Measurements from ENCODE around the gene DVL2. TPM values are rescaled to one million over a fixed set of nuclear protein-coding genes. Genes with fewer than 3 reads are reported as not detected.

Gene DVL2
- total and polyA plus RNA-seq, 2 donors (not counting 3 experiments of a cell fraction or from before 2014, with no cell fraction given) = 17.2 to 55.9 TPM

DNA sequence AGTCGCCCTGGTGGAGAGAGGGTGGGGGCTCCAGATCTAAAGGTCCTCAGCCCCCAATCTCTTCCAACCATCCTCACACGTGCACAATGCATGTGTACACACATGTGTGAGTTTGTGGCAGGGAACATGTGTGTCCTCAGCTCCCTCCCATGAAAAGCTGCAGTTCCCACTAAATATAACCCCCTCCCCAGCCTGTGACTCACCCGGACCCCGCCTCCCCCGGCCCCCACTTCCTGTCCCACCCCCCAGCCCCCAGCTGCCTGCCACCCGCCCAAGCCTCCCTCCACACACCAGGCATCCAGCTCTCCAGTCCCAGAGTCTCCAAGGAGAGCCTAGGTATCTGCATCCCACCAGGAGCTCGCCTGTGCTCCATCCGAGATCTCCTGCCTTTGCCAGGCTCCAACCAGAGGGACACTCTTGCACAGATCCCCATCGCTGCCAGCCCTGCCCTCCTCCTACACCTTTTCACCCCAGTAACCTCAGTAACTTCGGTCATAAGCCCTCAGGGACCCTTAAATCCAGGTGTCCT, 18.6 kb downstream of the DVL2 start:
- H4K20me1 ChIP-seq (replicated peaks; ENCODE audit: control insufficient read depth, extremely low read depth, insufficient read depth, low read length) = no peaks in the 10 kb centered on the region
- no peak overlapping the region for H3K9ac ChIP-seq (replicated peaks; ENCODE audit: extremely low read depth, insufficient read depth, low read length)
- H3K36me3 ChIP-seq (ENCODE audit: control insufficient read depth in 2 of 2, extremely low read depth in 1 of 2, insufficient read depth in 2 of 2, low read length in 2 of 2) = no peaks in the 10 kb centered on the region
- H3K79me2 ChIP-seq (ENCODE audit: control insufficient read depth, insufficient read depth, low read length) = peaks cover 20% of the 10 kb centered on the region
- TF ChIP-seq MYC (IDR thresholded peaks at IDR 0.05; ENCODE audit: low read depth, low read length) (no peak), JUN (IDR thresholded peaks at IDR 0.05; ENCODE audit: borderline replicate concordance, insufficient read depth, insufficient read length, low read depth) (no peak), FOS (IDR thresholded peaks at IDR 0.05; ENCODE audit: borderline replicate concordance, insufficient read depth, low read length) (no peak), EZH2 (IDR thresholded peaks at IDR 0.05; ENCODE audit: borderline replicate concordance, low read depth, low read length, severe bottlenecking) (no peak), GATA2 (IDR thresholded peaks at IDR 0.05; ENCODE audit: insufficient read depth, insufficient read length, low read depth, low read length) (no peak)
- TF ChIP-seq, protein P1, sequence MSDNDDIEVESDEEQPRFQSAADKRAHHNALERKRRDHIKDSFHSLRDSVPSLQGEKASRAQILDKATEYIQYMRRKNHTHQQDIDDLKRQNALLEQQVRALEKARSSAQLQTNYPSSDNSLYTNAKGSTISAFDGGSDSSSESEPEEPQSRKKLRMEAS (IDR thresholded peaks at IDR 0.05; ENCODE audit: insufficient read depth, insufficient read length) = peak; percentile 37
- no peaks in the 10 kb centered on the region for H3K27me3 ChIP-seq (ENCODE audit: control insufficient read depth in 2 of 2, insufficient read depth in 2 of 2, low read length in 2 of 2)
- peak overlapping the region in 1 of 3 experiments; percentile 52 for H3K4me3 ChIP-seq (replicated peaks in 1 of 3; ENCODE audit: insufficient read depth in 1 of 3, low read depth in 1 of 3, low read length in 3 of 3)
- ChIA-PET POLR2A (interaction anchor here (0.6 kb wide), 1 partner anchor 42 kb away, joined by 4 read pairs; no protein-coding TSS in a partner anchor), CTCF (interaction anchor here (0.6 to 1.5 kb wide), 3 partner anchors 114 to 189 kb away, joined by 3 to 4 read pairs (median 4); no protein-coding TSS in a partner anchor)
- intact Hi-C loops (cut with micrococcal nuclease) (loop anchor here (2.0 kb wide), 1 partner anchor 91 kb away; the partner anchor contains the start of gene EIF5A), dilution Hi-C loops (cut with MboI; ENCODE audit: extremely low pct_ligation_motif_present, low sequenced_read_pairs) (no loop called here)
- DNase-seq (ENCODE audit: low read depth, low spot score) = no peak
- FAIRE-seq = no peak
- BruUV-seq (replicated peaks) = no TSS peak
- peaks cover 39% of the 10 kb centered on the region for H3K4me1 ChIP-seq (ENCODE audit: control insufficient read depth, extremely low read depth, insufficient read depth, low read length)
- H3K4me2 ChIP-seq (ENCODE audit: insufficient read depth, low read length) = peak overlapping the region; percentile 58
- no peaks in the 10 kb centered on the region for H3K9me1 ChIP-seq (replicated peaks; ENCODE audit: control insufficient read depth, extremely low read depth, insufficient read depth, low read length)
- no peak overlapping the region for H2AFZ ChIP-seq (ENCODE audit: low read depth, low read length)
- no peaks in the 10 kb centered on the region for H3K9me3 ChIP-seq (replicated peaks; ENCODE audit: control insufficient read depth, insufficient read depth, low read length)
- no peak overlapping the region for H3K27ac ChIP-seq (ENCODE audit: insufficient read depth, low read depth, low read length)

Measured in endothelial cell of umbilical vein (primary cell).